K562 (cell line): Measurements from ENCODE around the gene ZC3H6. TPM values are rescaled to one million over a fixed set of nuclear protein-coding genes. Genes with fewer than 3 reads are reported as not detected.
A peak's percentile ranks its signal among the peaks of the same experiment; 100 is the strongest.

ENCODE experiments used
- CHD7 ChIP-seq: fragments of 200-600 bp; sonication (generic); IDR thresholded peaks from one replicate; pipeline ENCODE4 v1.6.1; 2012; ENCODE audit warnings: mild to moderate bottlenecking, low read depth, low read length, inconsistent platforms
- CLOCK ChIP-seq: fragments of 250-450 bp; sonication (Bioruptor Pico); IDR thresholded peaks from 2 replicates; pipeline ENCODE4 v1.4.0; 2020; ENCODE audit warnings: mild to moderate bottlenecking, moderate library complexity, borderline replicate concordance
- GTF2B ChIP-seq: IDR thresholded peaks from 2 replicates; pipeline ENCODE4 v1.6.1; 2011; ENCODE audit not compliant: insufficient read length; ENCODE audit errors: extremely low read depth
- NCOA4 ChIP-seq: fragments of 450-650 bp; IDR thresholded peaks from 2 replicates; pipeline ENCODE4 v1.6.1; 2018; ENCODE audit warnings: mild to moderate bottlenecking; ENCODE audit not compliant: partially characterized antibody
- OTX1 ChIP-seq: fragments of 450-650 bp; formaldehyde crosslinking; IDR thresholded peaks from 2 replicates; pipeline ENCODE4 v1.4.0; 2022; ENCODE audit warnings: mild to moderate bottlenecking
- SAP30 ChIP-seq: fragments of 200-600 bp; sonication (generic); IDR thresholded peaks from 2 replicates; pipeline ENCODE4 v1.6.1; 2012; ENCODE audit warnings: borderline replicate concordance, low read depth, mild to moderate bottlenecking, moderate library complexity, low read length, control low read depth, inconsistent platforms; ENCODE audit not compliant: insufficient read depth, poor library complexity, severe bottlenecking
- SRF ChIP-seq, 2 experiments: fragments of 250-450, 450-650 bp in 1 of 2; sonication (Bioruptor Pico) in 1 of 2; sonication (generic) in 1 of 2; formaldehyde crosslinking; IDR thresholded peaks; 2 replicates each; pipeline versions ENCODE4 v1.5.0 to v1.5.1; 2020 to 2022; ENCODE audit warnings: mild to moderate bottlenecking in 1 of 2, missing genetic modification reagents in 1 of 2
- ZBTB9 ChIP-seq: fragments of 450-650 bp; formaldehyde crosslinking; IDR thresholded peaks from 2 replicates; pipeline ENCODE4 v1.4.0; 2020; ENCODE audit warnings: mild to moderate bottlenecking, moderate library complexity
- polyA plus RNA-seq, 8 experiments: library from polyadenylated mRNA; depleted of rRNA in 4 of 8; stranded (reverse) in 5 of 8; unstranded in 3 of 8; fragments of >200 nt; fragmentation: Nextera tagmentation in 2 of 8; fragmentation: Illumina TruSeq in 1 of 8; extraction: Ambion mirVana in 2 of 8; extraction: Trizol in 1 of 8; gene quantifications; 2 replicates each; pipeline versions ENCODE4 v1.2.1 to v1.2.3, GENCODE V29; 2011 to 2014; ENCODE audit warnings: inconsistent platforms in 1 of 8, missing spikeins in 1 of 8
- total RNA-seq, 7 experiments: library from RNA; depleted of rRNA in 6 of 7; stranded (reverse); fragments of >200 nt in 6 of 7; fragmentation: Illumina TruSeq in 2 of 7; extraction: Trizol in 2 of 7; gene quantifications; 2 replicates each; pipeline versions ENCODE4 v1.2.1 to v1.2.3, GENCODE V29; 2011 to 2021; ENCODE audit warnings: low replicate concordance in 1 of 7

ZC3H6 gene
- total and polyA plus RNA-seq, 9 of the 15 experiments (the other 6 are each of a cell fraction or from before 2014, with no cell fraction given), result 0.45 to 1.9 (median 1.5) TPM

GRCh38 chr2:112254466-112255240 lies 20.7 kb upstream of the ZC3H6 start, which contains the start of gene ZC3H8 (continued):
- TF ChIP-seq GTF2B (no peak), CLOCK (no peak), ZBTB9 (CRISPR knock-in tag) (no peak), OTX1 (CRISPR knock-in tag) (peak; percentile 32; the same call in 1 of the 2 replicates), NCOA4 (no peak), CHD7 (no peak), SAP30 (peak; percentile 83), SRF (CRISPR knock-in tag; IDR thresholded peaks at IDR 0.05) (no peak)
